ENCODE measurements around the gene ALDH7A1. TPM values are rescaled to one million over a fixed set of nuclear protein-coding genes. Genes with fewer than 3 reads are reported as not detected.

The ALDH7A1 gene
- total and polyA plus RNA-seq, 2 donors (not counting 1 experiment from before 2014, with no cell fraction given), result 0.78 to 3.3 TPM

DNA sequence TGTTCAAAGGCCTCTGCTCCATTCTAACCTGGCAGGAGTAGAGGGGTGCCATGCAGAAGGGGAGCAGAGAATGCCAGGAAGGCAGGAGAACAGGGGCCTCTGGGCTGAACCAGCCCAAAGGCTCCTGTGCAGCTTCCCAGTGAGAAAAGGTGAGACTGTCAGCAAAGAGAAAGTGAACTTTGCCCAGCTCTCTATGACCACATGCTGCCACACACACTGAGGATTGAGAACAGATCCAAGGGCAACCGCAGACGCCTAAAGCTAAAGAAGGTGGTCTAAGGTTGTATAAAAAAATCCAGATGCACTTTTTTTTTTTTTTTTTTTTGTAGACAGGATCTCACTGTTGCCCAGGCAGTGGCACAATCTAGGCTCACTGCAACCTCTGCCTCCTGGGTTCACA lies 51.4 kb downstream of the ALDH7A1 start:
- H3K9me3 ChIP-seq (ENCODE audit: control extremely low read depth in 1 of 3, control insufficient read depth in 2 of 3, insufficient read depth in 1 of 3, low read length in 2 of 3), result no peaks in the 10 kb centered on the region
- no peak overlapping the region for H3K27ac ChIP-seq (ENCODE audit: low read length in 2 of 2)
- no peak overlapping the region for H2AFZ ChIP-seq (ENCODE audit: insufficient read depth, low read depth, low read length, poor library complexity, severe bottlenecking)
- no peaks in the 10 kb centered on the region for H3K36me3 ChIP-seq (replicated peaks in 1 of 2; ENCODE audit: control extremely low read depth in 1 of 2, control insufficient read depth in 1 of 2, extremely low read depth in 1 of 2, insufficient read depth in 2 of 2, low read length in 1 of 2)
- DNase-seq (no peak), ATAC-seq (ENCODE audit: low read depth) (no peak)
- ChIA-PET CTCF (interaction anchor here (0.6 to 7.2 kb wide), 10 partner anchors 18 to 784 kb away, joined by 3 to 93 read pairs (median 3); no protein-coding TSS in a partner anchor), POLR2A (no interaction called here)
- no peak overlapping the region for H3K4me3 ChIP-seq (ENCODE audit: control extremely low read depth in 1 of 5, extremely low read depth in 1 of 5, insufficient read depth in 1 of 5, low read depth in 2 of 5, low read length in 4 of 5)
- no peak overlapping the region for H3K27ac Mint-ChIP-seq
- H3K4me1 Mint-ChIP-seq, result no peaks in the 10 kb centered on the region
- 100% methylated on average over 2 of the region's 2 CpGs for WGBS (ENCODE audit: insufficient coverage)
- no peak overlapping the region for H3K9ac ChIP-seq (ENCODE audit: low read length)
- H3K27me3 Mint-ChIP-seq, result no peaks in the 10 kb centered on the region
- H3K4me2 ChIP-seq (replicated peaks; ENCODE audit: low read depth, low read length, poor library complexity, severe bottlenecking), result no peak overlapping the region
- no peaks in the 10 kb centered on the region for H3K9me3 Mint-ChIP-seq (ENCODE audit: insufficient read depth)
- no peaks in the 10 kb centered on the region for H3K79me2 ChIP-seq (ENCODE audit: control insufficient read depth, insufficient read depth, low read length)
- H3K4me1 ChIP-seq (ENCODE audit: control insufficient read depth in 2 of 2, insufficient read depth in 2 of 2, low read length in 2 of 2), result no peaks in the 10 kb centered on the region
- H3K27me3 ChIP-seq (replicated peaks in 1 of 4; ENCODE audit: control extremely low read depth in 1 of 4, control insufficient read depth in 3 of 4, insufficient read depth in 4 of 4, low read length in 3 of 4), result no peaks in the 10 kb centered on the region
- TF ChIP-seq, protein P1, sequence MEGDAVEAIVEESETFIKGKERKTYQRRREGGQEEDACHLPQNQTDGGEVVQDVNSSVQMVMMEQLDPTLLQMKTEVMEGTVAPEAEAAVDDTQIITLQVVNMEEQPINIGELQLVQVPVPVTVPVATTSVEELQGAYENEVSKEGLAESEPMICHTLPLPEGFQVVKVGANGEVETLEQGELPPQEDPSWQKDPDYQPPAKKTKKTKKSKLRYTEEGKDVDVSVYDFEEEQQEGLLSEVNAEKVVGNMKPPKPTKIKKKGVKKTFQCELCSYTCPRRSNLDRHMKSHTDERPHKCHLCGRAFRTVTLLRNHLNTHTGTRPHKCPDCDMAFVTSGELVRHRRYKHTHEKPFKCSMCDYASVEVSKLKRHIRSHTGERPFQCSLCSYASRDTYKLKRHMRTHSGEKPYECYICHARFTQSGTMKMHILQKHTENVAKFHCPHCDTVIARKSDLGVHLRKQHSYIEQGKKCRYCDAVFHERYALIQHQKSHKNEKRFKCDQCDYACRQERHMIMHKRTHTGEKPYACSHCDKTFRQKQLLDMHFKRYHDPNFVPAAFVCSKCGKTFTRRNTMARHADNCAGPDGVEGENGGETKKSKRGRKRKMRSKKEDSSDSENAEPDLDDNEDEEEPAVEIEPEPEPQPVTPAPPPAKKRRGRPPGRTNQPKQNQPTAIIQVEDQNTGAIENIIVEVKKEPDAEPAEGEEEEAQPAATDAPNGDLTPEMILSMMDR (IDR thresholded peaks at IDR 0.05), result no peak
- no peak for TF ChIP-seq EZH2 (IDR thresholded peaks at IDR 0.05; ENCODE audit: borderline replicate concordance, insufficient read depth, low read depth, low read length, poor library complexity, severe bottlenecking)
- H3K4me3 Mint-ChIP-seq, result no peak overlapping the region
- H4K20me1 ChIP-seq (ENCODE audit: control insufficient read depth, insufficient read depth, low read length, poor library complexity, severe bottlenecking), result no peaks in the 10 kb centered on the region
- intact Hi-C loops (cut with micrococcal nuclease), result loop anchor here (2.0 kb wide), 1 partner anchor 949 kb away; no protein-coding TSS in a partner anchor

DNA sequence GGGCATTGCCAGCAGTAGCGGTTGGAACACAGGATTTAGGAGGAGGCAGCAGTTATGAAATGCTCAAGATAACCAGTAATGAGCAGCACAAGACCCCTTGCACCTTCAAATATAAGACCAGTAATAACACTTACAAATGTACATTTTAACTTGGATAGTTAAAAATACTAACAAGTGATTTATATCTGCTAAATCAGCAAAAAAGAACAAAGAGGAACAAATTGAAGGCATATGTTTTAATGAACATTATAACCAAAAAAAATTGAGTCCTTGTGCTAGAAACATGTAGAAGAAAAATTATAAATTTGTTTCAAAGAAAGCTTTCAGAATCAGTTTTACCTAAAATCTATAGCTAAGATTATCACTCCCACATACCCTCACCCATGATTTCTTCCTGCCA lies 52.0 kb downstream of the ALDH7A1 start:
- Mint-ChIP-seq H3K4me3 (no peak overlapping the region), H3K9me3 (ENCODE audit: insufficient read depth) (no peaks in the 10 kb centered on the region), H3K27me3 (no peaks in the 10 kb centered on the region), H3K4me1 (no peaks in the 10 kb centered on the region), H3K27ac (no peak overlapping the region)
- Histone ChIP-seq H3K27me3 (replicated peaks in 1 of 4; ENCODE audit: control extremely low read depth in 1 of 4, control insufficient read depth in 3 of 4, insufficient read depth in 4 of 4, low read length in 3 of 4) (no peaks in the 10 kb centered on the region), H3K27ac (ENCODE audit: low read length in 2 of 2) (no peak overlapping the region), H3K4me1 (ENCODE audit: control insufficient read depth in 2 of 2, insufficient read depth in 2 of 2, low read length in 2 of 2) (no peaks in the 10 kb centered on the region), H3K4me3 (ENCODE audit: control extremely low read depth in 1 of 5, extremely low read depth in 1 of 5, insufficient read depth in 1 of 5, low read depth in 2 of 5, low read length in 4 of 5) (no peak overlapping the region), H4K20me1 (ENCODE audit: control insufficient read depth, insufficient read depth, low read length, poor library complexity, severe bottlenecking) (no peaks in the 10 kb centered on the region), H3K36me3 (replicated peaks in 1 of 2; ENCODE audit: control extremely low read depth in 1 of 2, control insufficient read depth in 1 of 2, extremely low read depth in 1 of 2, insufficient read depth in 2 of 2, low read length in 1 of 2) (no peaks in the 10 kb centered on the region), H2AFZ (ENCODE audit: insufficient read depth, low read depth, low read length, poor library complexity, severe bottlenecking) (no peak overlapping the region), H3K4me2 (replicated peaks; ENCODE audit: low read depth, low read length, poor library complexity, severe bottlenecking) (no peak overlapping the region), H3K9ac (ENCODE audit: low read length) (no peak overlapping the region), H3K9me3 (ENCODE audit: control extremely low read depth in 1 of 3, control insufficient read depth in 2 of 3, insufficient read depth in 1 of 3, low read length in 2 of 3) (peaks cover 0 to under 1% (median 0%) of the 10 kb centered on the region in 3 donors), H3K79me2 (ENCODE audit: control insufficient read depth, insufficient read depth, low read length) (no peaks in the 10 kb centered on the region)
- ATAC-seq (ENCODE audit: low read depth) (no peak), DNase-seq (no peak)
- ChIA-PET POLR2A (no interaction called here), CTCF (interaction anchor here (0.7 to 7.2 kb wide), 8 partner anchors 17 to 785 kb away, joined by 3 to 93 read pairs (median 3); no protein-coding TSS in a partner anchor)
- TF ChIP-seq, protein P1 (IDR thresholded peaks at IDR 0.05), result no peak
- no peak for TF ChIP-seq EZH2 (IDR thresholded peaks at IDR 0.05; ENCODE audit: borderline replicate concordance, insufficient read depth, low read depth, low read length, poor library complexity, severe bottlenecking)
- intact Hi-C loops (cut with micrococcal nuclease), result no loop called here
- no CpG with 5 or more reads among the region's 1 CpG for WGBS (ENCODE audit: insufficient coverage)

All from B cell (primary cell).